HL-60/S4 (cell line): ENCODE results near the gene CYTH3.
"Not testable (repeated sequence)": the region's sequence is repeated elsewhere in the genome, so short reads cannot be mapped to it uniquely, and the experiment has no call there.

Source experiments
- in situ Hi-C: fragments of 300-500 bp; cut with MboI; formaldehyde crosslinking; loops from 2 replicates; pipeline ENCODE4 v1.14.3; 2022; ENCODE audit warnings: low sequenced_read_pairs

The CYTH3 gene

DNA sequence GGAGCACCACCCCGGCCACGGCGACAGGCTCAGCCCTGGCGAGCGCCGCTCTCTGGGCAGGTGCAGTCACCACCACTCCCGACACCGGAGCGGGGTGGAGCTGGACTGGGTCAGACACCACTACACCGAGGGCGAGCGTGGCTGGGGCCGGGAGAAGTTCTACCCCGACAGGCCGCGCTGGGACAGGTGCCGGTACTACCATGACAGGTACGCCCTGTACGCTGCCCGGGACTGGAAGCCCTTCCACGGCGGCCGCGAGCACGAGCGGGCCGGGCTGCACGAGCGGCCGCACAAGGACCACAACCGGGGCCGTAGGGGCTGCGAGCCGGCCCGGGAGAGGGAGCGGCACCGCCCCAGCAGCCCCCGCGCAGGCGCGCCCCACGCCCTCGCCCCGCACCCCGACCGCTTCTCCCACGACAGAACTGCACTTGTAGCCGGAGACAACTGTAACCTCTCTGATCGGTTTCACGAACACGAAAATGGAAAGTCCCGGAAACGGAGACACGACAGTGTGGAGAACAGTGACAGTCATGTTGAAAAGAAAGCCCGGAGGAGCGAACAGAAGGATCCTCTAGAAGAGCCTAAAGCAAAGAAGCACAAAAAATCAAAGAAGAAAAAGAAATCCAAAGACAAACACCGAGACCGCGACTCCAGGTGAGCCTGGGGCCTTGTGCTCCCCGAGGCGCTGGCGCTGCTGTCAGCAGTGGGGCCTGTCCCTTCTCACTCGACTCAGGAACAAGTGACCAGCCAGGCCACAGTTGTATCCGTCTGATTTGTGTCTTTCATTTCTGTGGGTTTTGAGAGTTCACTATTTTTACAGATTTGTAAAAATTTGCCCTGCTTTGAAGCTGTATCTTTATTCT is 117.7 kb downstream of the CYTH3 start:
- in situ Hi-C loops, result no loop called here

DNA sequence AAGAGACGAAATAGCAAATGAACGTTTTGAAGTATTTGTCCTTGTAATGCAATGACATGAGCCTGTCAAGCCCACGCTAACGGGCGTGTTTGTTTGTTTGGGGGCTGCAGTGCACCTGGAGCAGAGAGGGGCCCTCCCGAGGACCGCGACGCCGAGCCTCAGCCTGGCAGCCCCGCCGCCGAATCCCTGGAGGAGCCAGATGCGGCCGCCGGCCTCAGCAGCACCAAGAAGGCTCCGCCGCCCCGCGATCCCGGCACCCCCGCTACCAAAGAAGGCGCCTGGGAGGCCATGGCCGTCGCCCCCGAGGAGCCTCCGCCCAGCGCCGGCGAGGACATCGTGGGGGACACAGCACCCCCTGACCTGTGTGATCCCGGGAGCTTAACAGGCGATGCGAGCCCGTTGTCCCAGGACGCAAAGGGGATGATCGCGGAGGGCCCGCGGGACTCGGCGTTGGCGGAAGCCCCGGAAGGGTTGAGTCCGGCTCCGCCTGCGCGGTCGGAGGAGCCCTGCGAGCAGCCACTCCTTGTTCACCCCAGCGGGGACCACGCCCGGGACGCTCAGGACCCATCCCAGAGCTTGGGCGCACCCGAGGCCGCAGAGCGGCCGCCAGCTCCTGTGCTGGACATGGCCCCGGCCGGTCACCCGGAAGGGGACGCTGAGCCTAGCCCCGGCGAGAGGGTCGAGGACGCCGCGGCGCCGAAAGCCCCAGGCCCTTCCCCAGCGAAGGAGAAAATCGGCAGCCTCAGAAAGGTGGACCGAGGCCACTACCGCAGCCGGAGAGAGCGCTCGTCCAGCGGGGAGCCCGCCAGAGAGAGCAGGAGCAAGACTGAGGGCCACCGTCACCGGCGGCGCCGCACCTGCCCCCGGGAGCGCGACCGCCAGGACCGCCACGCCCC is 118.5 kb downstream of the CYTH3 start:
- in situ Hi-C loops, result no loop called here

DNA sequence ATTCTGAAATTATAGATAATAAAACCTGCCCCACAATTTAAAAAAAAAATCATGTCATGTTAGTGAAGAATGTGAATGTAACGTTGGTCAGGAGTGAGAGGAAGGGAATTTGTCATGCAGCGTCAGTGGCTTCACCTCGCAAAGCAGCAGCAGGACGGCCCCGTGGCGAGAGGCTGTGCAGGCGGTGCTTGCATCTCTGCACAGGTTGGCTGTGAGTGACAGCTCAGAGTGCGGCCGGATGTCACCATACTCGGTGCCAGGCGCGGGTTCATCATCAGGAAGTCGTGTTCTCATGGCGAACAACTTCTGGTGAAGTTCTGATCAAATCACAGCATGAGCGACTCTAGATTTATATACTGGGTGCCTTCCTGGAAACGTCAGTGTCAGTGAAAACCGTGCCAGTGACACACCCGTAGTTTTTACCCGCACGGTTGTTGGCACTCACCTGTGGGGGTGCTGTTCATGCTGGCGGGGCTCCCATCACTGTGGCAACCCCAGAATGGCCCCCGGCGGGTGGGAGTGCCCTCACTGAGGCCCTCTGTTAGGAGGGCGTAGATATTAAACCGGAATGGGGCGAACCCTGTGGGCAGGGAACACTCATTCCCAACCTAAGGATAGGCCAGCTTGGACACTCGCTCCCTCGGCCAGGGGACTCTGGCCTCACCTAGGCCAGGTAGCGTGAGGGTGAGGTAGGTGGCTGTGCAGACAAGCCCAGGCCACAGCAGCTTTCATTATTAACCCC is 120.3 kb downstream of the CYTH3 start:
- in situ Hi-C loops, result no loop called here

DNA sequence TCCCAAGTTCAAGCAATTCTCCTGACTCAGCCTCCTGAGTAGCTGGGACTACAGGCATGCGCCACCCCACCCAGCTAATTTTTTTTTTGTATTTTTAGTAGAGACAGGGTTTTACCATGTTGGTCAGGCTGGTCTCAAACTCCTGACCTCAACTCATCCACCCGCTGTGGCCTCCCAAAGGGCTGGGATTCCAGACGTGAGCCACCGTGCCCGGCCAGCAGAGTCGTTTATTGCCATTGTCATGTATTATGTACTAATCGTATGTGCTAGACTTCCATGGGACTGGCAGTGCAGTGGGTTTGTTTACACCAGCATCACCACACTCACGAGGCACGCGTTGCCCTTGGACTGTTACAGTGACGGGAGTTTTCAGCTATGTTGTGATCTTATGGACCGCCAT is 120.9 kb downstream of the CYTH3 start:
- in situ Hi-C loops, result not testable (repeated sequence)

DNA sequence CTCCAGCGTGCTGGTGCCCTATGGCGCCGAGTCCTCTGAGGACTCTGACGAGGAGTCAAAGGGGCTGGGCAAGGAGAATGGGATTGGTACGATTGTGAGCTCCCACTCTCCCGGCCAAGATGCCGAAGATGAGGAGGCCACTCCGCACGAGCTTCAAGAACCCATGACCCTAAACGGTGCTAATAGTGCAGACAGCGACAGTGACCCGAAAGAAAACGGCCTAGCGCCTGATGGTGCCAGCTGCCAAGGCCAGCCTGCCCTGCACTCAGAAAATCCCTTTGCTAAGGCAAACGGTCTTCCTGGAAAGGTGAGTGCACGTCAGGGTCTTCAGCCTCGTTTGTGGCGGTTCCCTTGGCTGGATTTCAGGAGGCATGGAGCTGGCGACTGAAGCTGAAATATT is 122.4 kb downstream of the CYTH3 start:
- in situ Hi-C loops, result no loop called here

DNA sequence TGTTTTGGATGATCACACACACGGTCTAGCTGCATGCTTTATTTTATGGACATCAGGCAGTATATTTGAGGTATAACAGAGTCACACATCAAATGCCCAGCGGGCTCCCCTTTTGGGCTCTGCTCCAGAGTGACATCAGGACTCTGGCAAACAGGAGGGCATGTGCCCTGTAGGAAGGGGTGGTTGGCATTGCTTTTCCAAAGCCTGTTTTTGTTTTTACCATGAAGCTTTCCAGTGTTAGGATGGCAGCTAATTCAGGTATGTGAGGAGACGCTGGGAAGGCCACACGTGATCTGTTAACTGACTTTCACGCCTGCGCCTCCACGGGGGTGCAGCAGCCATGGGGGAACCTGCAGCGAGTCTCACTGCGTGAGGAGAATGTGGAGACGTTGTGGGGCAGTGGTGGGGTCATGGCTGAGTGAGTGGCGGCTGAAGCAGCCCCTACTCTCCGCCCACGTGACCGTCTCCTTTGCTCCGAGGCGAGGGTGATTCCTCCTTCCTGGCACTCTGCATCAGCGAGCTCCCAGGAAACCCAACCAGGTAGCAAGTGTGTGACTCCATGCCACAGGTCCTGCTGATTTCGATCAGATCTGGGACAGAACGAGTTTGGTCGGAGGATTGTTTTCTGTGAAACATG is 123.6 kb downstream of the CYTH3 start:
- in situ Hi-C loops, result no loop called here

DNA sequence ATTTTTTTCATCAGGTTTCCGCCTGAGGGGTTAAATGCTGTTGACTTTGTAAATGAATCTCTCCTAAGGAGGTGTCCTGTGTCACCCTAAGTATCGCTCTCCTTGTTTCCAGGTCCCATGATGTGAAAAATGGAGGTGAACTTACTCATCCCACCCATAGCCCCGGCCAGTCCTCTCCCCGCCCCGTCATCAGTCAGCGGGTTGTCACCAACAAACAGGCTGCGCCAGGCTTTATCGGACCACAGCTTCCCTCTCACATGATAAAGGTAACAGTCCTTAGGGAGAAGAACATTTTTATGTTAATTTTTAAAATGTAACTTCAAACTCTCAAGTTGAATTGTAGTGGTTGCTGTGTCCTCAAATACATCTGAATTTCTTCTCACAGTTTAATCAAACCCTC is 124.8 kb downstream of the CYTH3 start:
- in situ Hi-C loops, result no loop called here

DNA sequence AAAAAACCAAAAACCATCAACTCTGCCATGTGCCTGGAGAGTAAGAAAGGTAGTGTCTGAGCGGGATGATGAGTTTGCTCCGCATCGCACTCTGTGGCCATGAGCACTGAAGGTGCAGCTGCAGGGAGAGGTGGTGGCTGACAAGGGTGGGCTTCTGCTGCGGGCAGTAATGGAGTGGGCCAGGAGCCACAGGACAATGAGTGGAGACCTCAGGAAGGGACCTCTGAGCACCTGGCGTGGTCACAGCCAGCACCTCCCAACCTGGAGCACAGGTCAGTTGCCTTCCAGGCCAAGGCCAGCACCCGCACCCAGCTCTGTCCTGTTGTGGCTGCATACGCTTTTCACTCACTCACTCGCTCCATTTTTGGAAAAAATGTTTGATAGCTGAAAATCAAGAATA is 125.8 kb downstream of the CYTH3 start:
- in situ Hi-C loops, result no loop called here

DNA sequence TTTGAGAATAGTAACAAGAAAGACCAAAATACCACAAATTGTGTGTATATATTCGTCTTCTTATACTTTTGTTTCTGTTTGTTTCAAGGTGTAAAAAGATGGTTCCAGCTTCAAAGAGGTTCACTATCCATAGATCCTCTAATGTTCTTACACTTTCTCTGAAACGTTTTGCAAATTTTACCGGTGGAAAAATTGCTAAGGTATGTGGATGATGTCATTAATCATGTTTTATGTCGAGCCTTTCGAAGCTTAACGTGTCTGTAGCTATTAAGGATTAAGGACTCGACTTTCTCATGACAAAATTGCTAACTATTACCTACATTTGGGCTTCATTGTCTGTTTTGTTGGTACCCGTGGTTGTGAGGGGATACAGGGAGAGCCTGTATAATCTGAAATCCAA is 128.4 kb downstream of the CYTH3 start:
- in situ Hi-C loops, result no loop called here

DNA sequence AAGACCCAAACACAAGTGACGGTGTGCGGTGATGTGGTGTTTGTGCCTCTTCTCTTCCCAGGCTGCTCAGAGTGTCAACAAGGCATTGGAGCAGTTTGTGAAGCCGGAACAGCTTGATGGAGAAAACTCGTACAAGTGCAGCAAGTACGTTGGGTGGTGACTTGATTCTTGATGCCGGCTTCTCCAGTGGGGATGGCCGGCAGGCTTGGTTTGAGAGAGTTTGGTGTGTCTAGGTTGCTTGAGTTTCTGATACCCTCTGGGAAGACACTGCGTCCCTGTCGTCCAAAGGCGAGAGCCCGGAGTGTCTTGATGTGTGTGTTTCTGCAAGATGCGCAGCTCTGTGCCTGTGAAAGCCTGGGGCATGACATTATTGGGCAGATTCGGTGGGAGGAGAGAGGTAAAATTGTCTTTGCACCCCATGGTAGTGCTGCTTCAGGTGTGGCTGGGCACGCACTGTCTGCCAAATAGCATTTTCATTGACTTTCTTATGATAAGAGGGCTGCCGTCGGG is 129.5 kb downstream of the CYTH3 start:
- in situ Hi-C loops, result no loop called here

DNA sequence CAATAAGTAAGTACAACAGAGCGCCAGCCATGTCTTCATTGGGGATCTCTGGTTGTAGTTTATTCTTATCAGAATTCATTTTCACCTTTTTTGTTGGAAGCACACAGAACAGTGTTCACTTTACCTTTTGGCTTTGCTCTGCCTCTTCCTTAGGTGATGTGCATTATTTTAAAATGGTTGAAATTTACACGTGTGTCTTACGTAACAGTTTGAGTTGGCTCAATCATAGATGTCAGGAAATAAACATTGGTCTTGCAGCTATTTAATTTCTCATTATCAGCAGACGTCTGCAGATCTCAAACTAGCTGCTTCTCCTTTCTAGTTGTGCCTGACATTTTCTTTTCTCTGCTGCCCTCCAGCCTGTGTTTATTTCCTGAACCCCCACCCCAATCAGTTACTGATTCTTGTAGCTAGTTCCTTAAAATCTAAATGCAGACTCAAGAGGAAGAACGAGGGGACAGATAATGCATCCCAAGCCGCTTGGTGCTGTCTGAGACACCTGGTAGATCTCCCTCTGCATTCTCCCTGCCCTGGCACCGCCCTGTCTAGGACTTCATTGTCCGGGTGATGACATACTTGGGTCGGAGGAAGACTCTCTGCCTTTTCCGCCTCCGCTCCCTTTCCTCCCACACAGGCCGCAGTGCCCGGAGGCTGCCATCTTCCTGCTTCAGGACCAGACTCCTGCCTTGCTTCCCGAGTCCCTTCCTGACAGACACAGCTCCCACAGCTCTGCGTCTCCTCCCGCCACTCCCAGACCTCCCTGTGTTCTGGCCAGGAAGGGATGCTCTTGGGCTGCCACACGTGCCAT is 133.0 kb downstream of the CYTH3 start:
- in situ Hi-C loops, result no loop called here

DNA sequence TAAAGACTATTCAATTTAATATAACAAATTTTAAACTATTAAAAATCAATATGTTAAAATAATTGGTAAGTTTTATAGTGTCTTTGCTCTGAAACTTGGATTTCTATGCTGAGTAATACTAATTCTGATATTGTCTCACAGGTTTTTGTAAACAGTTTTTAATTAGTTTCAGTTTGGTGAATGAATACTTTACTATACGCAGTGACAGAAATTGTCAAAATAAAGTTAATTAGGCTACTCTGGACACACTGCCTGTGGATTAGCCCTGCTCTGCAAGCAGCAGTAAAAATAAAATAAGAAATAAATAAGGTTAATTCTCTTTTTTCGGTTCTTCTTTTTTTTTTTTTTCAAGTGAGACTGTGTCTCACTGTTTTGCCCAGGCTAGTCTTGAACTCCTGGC is 135.9 kb downstream of the CYTH3 start:
- in situ Hi-C loops, result no loop called here

DNA sequence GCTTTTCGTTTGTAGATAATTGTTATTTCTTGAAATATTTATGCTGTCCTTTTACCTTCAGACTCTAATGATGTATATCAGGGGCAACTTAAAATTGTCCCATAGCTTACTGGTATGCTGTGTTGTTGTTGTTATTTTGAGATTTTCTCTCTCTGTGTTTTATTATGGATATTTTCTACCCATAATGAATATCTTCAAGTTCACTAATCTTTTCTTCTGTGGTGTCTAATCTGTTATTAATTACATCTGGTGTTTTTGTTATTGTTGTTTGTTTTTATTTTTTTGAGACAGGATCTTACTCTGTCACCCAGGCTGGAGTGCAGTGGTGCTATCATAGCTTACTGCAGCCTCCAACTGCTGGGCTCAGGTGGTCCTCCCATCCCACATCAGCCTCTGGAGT is 139.2 kb downstream of the CYTH3 start:
- in situ Hi-C loops, result no loop called here

DNA sequence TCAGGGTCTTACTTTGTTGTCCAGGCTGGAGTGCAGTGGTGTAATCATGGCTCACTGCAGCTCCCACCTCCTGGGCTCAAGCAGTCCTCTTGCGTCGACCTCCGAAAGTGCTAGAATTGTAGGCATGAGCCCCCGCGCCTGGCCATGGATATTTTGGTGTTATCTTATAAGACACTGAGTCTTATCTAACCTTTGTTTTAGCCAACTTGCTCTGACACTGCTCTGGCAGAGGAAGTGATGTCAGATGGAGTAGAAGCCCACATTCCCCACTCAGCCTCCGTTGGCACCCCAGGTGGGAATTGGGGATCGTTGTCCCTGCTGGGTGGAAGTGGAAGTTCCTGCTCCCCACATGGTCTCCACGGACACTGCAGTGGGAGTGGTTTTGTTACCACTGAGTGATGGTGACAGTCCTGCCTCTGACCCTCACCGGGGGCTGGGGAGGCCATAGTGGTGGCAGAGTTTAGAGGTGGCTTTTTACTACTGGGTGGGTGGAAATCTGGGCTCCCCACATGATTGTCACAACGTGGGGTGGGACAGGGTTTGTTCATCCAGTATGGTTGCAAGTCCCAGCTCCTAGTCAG is 142.3 kb downstream of the CYTH3 start:
- in situ Hi-C loops, result no loop called here

DNA sequence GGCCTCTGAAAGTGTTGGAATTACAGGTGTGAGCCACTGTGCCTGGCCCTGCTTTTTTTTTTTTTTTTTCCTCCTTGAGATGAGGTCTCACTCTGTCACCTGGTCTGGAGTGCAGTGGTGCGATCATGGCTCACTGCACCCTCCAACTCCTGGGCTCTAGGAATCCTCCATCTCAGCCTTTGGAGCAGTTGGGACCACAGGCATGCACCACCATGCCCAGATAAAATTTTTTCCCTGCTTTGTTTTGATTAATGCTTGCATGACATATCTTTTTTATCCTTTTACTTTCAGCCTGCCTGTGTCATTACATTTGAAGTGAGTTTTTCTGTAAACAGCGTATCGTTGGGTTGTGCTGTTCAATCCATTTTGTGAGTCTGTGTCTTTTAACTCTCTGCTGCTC is 144.2 kb downstream of the CYTH3 start:
- in situ Hi-C loops, result no loop called here

DNA sequence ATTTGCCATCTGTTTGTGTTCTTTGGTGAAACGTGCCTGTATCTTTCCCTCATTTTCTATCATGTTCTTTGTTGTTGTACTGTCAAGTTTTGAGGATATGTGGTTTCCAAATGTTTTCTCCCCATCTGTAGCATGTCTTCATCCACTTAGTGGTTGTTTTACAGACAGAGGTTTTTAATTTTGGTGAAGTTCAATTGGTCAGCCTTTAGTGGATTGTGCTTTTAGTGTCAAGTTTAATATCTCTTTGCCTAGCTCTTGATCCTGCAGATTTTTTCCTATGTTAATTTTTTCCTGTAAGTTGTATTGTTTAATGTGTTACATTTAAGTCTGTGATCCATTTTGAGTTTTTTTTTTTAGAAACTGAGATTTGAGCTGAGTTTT is 145.3 kb downstream of the CYTH3 start:
- in situ Hi-C loops, result no loop called here

DNA sequence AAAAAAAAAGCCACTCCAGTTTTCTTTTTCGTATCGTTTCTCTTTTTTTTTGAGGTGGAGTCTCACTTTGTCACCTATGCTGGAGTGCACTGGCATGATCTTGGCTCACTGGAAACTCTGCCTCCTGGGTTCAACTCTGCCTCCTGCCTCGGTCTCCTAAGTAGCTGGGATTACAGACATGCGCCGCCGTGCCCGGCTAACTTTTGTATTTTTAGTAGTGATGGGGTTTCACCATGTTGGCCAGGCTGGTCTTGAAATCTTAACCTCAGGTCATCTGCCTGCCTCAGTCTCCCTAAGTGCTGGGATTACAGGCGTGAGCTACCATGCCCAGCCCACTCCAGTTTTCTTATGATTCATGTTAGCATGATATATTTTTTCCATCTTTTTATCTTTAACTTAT is 148.6 kb downstream of the CYTH3 start:
- in situ Hi-C loops, result no loop called here

DNA sequence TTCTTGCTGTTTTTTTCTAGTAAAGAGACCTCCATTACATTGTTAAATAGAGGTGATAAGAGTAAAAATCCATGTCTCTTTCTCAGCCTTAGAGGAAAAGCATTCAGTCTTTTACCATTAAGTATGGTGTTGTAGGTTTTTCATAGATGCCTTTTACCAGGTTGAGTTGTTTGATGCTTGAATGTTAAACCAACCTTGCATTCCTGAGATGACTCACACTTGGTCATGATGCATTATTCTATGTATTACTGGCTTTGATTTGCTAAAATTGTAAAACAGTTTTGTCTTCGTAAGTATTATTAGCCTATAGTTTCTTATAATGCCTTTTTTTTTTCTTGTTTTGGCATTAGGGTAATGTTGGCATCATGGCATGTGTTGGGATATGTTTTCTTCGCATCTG is 151.3 kb downstream of the CYTH3 start:
- in situ Hi-C loops, result no loop called here

DNA sequence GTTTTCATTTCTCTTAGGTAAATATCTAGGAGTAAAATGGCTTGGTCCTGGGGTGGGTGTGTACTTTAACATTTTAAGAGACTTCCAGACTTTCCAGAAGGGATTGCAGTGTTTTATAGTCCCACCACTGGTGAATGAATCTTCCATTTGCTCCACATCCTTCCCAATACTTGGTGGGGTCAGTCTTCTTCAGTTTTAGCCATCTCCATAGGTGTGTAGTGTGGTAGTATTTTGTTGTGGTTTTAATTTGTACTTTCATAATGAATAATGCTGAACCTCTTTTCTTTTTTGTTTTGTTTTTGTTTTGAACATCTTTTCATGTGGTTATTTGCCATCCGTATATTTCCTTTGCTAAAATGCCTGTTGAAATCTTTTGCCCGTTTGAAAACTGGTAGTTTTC is 154.9 kb downstream of the CYTH3 start:
- in situ Hi-C loops, result no loop called here

DNA sequence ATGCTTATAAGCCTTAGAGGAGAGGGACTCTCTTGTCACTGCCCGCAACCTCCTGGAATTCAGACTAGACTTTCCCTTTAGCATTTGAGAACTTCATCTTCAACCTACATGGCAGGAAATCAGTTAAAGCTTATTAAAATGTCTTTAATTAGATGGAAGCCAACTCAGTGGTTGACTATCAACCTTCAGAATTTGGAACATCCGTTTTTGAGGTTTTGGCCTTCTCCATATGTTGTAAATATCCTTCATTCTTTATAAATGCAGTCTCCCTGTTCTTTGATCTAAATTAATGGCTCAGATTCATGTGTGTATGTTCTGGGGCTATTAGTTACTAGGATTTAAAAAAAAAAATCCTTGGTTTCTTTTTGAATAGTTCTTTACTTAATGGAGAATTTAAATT is 156.2 kb downstream of the CYTH3 start:
- in situ Hi-C loops, result no loop called here
